Chondrocyte (in vitro differentiated cells): Measurements from ENCODE around the gene BMF. TPM values are rescaled to one million over a fixed set of nuclear protein-coding genes. Genes with fewer than 3 reads are reported as not detected.

ENCODE experiments used
- DNase-seq: peaks from one replicate; pipeline ENCODE4 v3.0.0; 2021; ENCODE audit warnings: mixed read lengths, low spot score
- H3K27ac Mint-ChIP-seq: one replicate; pipeline ENCODE4 v1.8.0; 2021; ENCODE audit warnings: mild to moderate bottlenecking, moderate library complexity, mixed read lengths; ENCODE audit not compliant: unreplicated experiment
- H3K27me3 Mint-ChIP-seq: 2 replicates; pipeline ENCODE4 v1.8.0; 2021; ENCODE audit warnings: low read depth, mixed read lengths
- H3K36me3 Mint-ChIP-seq: 2 replicates; pipeline ENCODE4 v1.8.0; 2021; ENCODE audit warnings: low read depth, mixed read lengths
- H3K4me1 Mint-ChIP-seq: 2 replicates; pipeline ENCODE4 v1.8.0; 2021; ENCODE audit warnings: low read depth, mild to moderate bottlenecking, mixed read lengths
- H3K4me3 Mint-ChIP-seq: one replicate; pipeline ENCODE4 v1.8.0; 2021; ENCODE audit warnings: mild to moderate bottlenecking, moderate library complexity, mixed read lengths; ENCODE audit not compliant: unreplicated experiment
- H3K9me3 Mint-ChIP-seq: 2 replicates; pipeline ENCODE4 v1.8.0; 2021; ENCODE audit warnings: low read depth, mixed read lengths
- total RNA-seq: library from RNA; stranded (reverse); gene quantifications from 3 replicates; pipeline ENCODE4 v1.2.1, GENCODE V29; 2021
- TF ChIP-seq, protein P1 (sequence below): fragments of 200-600 bp; sonication (generic); IDR thresholded peaks from 2 replicates; pipeline ENCODE4 v1.5.0; 2021; ENCODE audit warnings: antibody characterized with exemption, mild to moderate bottlenecking, moderate library complexity

The BMF gene
- total RNA-seq, 1 donor from 2014 or later: 17.9 TPM

DNA sequence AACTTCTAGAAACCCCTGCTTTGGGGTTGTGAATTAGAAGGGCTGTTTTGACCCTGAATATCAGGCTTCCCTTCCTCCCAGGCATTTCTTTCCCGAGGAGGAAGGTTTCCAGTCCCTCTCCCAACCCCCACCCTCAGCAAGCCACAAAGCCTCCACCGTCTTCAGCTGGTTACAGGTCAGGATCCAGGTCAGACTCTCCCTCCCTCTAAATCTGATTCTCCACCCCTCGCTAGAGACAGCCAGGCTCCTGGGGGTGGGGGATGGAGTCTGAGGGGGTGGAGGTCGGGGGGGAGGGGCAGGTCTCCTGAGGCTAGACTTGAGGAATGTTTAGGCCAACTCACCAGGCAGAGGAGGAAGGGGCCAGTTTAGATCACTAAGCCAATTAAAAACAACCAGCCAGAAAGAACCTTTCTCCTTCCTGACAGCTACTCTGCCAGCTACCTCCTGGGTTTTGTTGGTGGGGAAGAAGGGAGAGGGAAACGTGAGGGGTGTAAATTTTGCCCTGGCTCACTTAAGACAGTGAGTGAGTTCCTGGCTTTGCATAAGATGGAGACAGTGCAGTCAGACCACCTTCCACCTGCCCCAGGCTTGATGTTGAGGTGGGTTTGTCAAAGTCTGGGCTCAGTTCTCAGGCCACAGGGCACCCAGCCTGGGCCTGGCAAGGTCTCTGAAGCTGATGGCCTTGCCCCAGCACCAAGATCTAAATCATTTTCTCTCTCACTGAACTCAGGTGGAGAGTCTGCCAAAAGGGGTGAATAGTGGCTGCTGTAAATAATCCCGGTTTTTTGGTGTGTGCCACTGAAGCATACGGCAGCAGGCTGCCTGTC, 19.5 kb downstream of the BMF start:
- H3K27me3 Mint-ChIP-seq: no peaks in the 10 kb centered on the region
- TF ChIP-seq, protein P1, sequence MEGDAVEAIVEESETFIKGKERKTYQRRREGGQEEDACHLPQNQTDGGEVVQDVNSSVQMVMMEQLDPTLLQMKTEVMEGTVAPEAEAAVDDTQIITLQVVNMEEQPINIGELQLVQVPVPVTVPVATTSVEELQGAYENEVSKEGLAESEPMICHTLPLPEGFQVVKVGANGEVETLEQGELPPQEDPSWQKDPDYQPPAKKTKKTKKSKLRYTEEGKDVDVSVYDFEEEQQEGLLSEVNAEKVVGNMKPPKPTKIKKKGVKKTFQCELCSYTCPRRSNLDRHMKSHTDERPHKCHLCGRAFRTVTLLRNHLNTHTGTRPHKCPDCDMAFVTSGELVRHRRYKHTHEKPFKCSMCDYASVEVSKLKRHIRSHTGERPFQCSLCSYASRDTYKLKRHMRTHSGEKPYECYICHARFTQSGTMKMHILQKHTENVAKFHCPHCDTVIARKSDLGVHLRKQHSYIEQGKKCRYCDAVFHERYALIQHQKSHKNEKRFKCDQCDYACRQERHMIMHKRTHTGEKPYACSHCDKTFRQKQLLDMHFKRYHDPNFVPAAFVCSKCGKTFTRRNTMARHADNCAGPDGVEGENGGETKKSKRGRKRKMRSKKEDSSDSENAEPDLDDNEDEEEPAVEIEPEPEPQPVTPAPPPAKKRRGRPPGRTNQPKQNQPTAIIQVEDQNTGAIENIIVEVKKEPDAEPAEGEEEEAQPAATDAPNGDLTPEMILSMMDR: no peak
- H3K4me1 Mint-ChIP-seq: peaks cover 87% of the 10 kb centered on the region
- H3K36me3 Mint-ChIP-seq: peaks cover 8% of the 10 kb centered on the region
- no peak overlapping the region for H3K4me3 Mint-ChIP-seq
- H3K27ac Mint-ChIP-seq: peak overlapping the region; percentile 45
- no peaks in the 10 kb centered on the region for H3K9me3 Mint-ChIP-seq
- DNase-seq: no peak

DNA sequence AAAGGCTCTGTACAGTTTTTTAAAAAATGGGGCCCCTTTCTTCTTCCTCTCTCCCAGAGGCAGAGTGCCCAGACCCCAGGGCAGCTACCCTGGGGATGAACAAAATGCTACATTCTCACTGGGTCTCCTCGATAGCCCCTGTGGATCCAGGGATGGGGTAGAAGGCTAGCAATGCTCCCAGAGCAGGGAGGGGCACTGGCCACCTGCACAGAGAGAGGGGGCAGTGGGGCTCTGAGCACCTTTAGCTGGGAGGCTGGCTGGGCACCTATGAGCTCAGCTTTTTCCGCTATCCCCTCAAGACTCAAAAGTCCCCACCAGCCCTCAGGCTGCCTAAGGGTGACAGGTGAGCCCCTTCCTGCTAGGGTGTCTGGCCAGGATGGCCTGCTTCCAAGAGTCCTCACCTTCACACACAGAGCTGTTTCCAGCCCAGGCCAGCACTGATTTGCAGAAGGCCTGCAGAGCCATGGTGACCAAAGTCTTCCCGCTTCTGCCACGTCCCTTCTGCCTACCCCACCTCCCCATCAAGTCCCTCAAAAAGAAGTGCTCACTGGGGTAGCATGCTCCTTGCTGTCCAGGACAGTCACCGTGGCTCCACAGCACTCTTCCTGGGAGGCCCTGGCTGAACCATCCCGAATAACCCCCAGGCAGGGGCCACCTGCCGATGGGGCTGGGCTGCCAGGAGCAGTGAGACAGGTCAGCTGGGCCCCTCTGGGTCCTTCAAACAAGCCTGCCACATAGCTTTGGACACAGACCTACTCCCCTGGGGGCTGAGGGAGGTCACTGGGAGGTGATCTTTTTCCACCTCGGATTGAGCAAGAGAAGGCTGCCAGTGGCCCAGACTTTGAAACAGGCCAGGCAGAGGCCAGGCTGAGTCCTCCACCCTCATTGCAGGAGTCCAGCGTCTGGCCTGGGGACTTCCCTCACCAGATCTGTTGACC, 20.4 kb downstream of the BMF start:
- Mint-ChIP-seq H3K4me1 (peaks cover 84% of the 10 kb centered on the region), H3K27ac (no peak overlapping the region), H3K9me3 (no peaks in the 10 kb centered on the region), H3K36me3 (peaks cover 8% of the 10 kb centered on the region), H3K4me3 (no peak overlapping the region), H3K27me3 (no peaks in the 10 kb centered on the region)
- TF ChIP-seq, protein P1: no peak
- DNase-seq: no peak

DNA sequence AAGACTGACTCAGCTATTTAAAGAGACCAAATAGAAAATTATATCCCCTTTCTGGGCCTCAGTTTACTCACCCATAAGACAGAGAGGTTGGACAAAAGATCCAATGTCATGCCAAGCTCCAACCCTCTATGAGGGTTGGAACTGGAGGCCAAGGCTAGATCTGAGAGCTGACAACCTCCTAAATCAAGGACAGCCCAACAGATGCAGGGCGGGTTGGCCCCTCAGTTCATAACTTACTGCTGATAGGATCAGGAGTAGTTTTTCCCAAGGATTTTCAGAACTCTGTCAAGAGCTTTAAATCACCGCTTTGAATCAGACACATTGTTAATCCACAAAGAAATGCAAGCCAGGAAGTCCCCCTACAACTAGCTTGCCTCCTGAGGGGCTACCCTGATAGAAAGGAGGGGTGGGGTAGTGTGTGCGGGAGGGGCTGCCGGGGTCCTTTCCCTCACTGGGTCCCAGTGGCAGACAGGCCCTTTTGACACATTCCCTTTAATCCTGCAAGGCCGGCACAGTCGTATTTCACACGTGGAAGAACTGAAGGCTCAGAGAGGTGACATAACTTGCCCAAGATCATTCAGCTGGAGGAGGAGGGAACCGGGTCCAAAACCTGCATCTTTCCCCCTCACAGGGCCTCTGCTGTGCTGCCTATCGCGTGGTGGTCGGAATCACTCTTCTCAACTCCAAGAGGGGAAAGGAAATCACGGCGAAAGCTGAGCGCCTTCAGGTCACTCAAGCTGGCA, 21.4 kb downstream of the BMF start:
- TF ChIP-seq, protein P1: no peak
- peaks cover 8% of the 10 kb centered on the region for H3K36me3 Mint-ChIP-seq
- DNase-seq: no peak
- H3K4me1 Mint-ChIP-seq: peaks cover 82% of the 10 kb centered on the region
- no peaks in the 10 kb centered on the region for H3K27me3 Mint-ChIP-seq
- H3K27ac Mint-ChIP-seq: peak overlapping the region; percentile 27
- no peaks in the 10 kb centered on the region for H3K9me3 Mint-ChIP-seq
- H3K4me3 Mint-ChIP-seq: no peak overlapping the region

DNA sequence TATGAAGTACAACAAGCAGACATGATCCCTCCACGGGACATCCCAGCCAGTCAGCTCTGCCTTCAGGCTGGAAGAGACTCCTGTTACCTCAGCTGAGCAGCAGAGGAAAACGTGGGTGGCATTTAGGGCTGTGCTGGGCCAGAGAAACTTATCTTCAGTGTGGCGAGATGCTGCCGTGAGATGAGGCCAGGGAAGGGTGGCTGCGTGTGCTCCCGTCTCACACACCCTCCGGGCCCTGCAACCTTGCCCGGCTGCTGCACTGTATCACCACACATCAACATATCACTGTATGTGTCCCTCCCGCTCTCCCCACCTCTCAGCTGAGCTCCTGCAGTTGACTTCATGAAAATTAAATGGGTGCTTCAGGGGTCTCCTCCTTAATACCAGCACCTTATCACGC, 23.4 kb downstream of the BMF start:
- Mint-ChIP-seq H3K27ac (peak overlapping the region; percentile 13), H3K27me3 (no peaks in the 10 kb centered on the region), H3K36me3 (peaks cover 3% of the 10 kb centered on the region), H3K4me3 (no peak overlapping the region), H3K4me1 (peaks cover 85% of the 10 kb centered on the region), H3K9me3 (no peaks in the 10 kb centered on the region)
- TF ChIP-seq, protein P1: no peak
- peak; percentile 59 for DNase-seq
